K562 (cell line): ENCODE results near the gene PTK7. TPM values are rescaled to one million over a fixed set of nuclear protein-coding genes. Genes with fewer than 3 reads are reported as not detected.

Source experiments
- ATAC-seq: fragments of 200-7000 bp; cut with Tn5 transposase; 3 replicates; pipeline ENCODE4 v1.9.1; 2020; ENCODE audit warnings: moderate library complexity
- BruUV-seq: library from RNA; stranded (reverse); fragments of 400-500 nt; replicated peaks from 2 replicates; lab custom pipeline; 2021; lab: Mats Ljungman, UMichigan
- CTCF ChIA-PET: fragments of 300-600 bp; formaldehyde crosslinking; extraction: SDS; loops from one replicate; lab custom pipeline; 2021; ENCODE audit warnings: low intra/inter-chr PET ratio; lab: Yijun Ruan, JAX
- POLR2A ChIA-PET: fragments of 300-600, 350-650 bp; sonication (Branson Sonifier 250); formaldehyde crosslinking; extraction: SDS; loops from one replicate; lab custom pipeline; 2021; ENCODE audit warnings: antibody characterized with exemption, inconsistent platforms; lab: Yijun Ruan, JAX
- DNase-seq, 4 experiments: peaks; one replicate each; pipeline versions ENCODE4 v3.0.0 to v3.0.0-alpha.2; 2011 to 2018; ENCODE audit warnings: low spot score in 3 of 4, mixed read lengths in 3 of 4; ENCODE audit errors: extremely low read depth in 1 of 4
- FAIRE-seq: peaks from 2 replicates; lab custom pipeline; 2011; peaks lifted over from hg19 to GRCh38; lab: Jason Lieb, UNC
- H2AFZ ChIP-seq: 2 replicates; pipeline ENCODE4 v1.6.0; 2011; ENCODE audit warnings: low read depth, low read length, control low read depth, inconsistent platforms
- H3K27ac ChIP-seq: fragments of 200-600 bp; 3 replicates; pipeline ENCODE4 v1.8.0; 2011; ENCODE audit warnings: low read depth, mild to moderate bottlenecking, control low read depth, inconsistent platforms, low read length, moderate library complexity, mixed read lengths; ENCODE audit errors: extremely low read depth
- H3K27me3 ChIP-seq, 2 experiments: fragments of 300-600 bp in 1 of 2; 2 replicates in 1 of 2; 3 replicates in 1 of 2; pipeline versions ENCODE4 v1.6.0 to v1.8.0; 2011; ENCODE audit warnings: inconsistent platforms in 2 of 2, low read length in 2 of 2, mild to moderate bottlenecking in 1 of 2, mixed read lengths in 1 of 2, moderate library complexity in 1 of 2; ENCODE audit not compliant: control insufficient read depth in 2 of 2, insufficient read depth in 2 of 2
- H3K36me3 ChIP-seq: fragments of 300-600 bp; 3 replicates; pipeline ENCODE4 v1.8.0; 2011; ENCODE audit warnings: mild to moderate bottlenecking, low read length, inconsistent platforms; ENCODE audit not compliant: control insufficient read depth, insufficient read depth
- H3K4me1 ChIP-seq, 2 experiments: fragments of 200-600 bp in 1 of 2; replicated peaks in 1 of 2; 2 replicates in 1 of 2; 3 replicates in 1 of 2; pipeline versions ENCODE4 v1.5.1 to v1.8.0; 2011; ENCODE audit warnings: inconsistent platforms in 2 of 2, low read length in 2 of 2, mild to moderate bottlenecking in 1 of 2, mixed read lengths in 1 of 2, moderate library complexity in 1 of 2; ENCODE audit not compliant: control insufficient read depth in 2 of 2, insufficient read depth in 2 of 2
- H3K4me2 ChIP-seq: 2 replicates; pipeline ENCODE4 v1.6.1; 2011; ENCODE audit warnings: low read length, control low read depth, inconsistent platforms, mixed read lengths; ENCODE audit not compliant: insufficient read depth
- H3K4me3 ChIP-seq: fragments of 200-600 bp; sonication (generic), shearing (Covaris generic); 2 replicates; pipeline ENCODE4 v1.5.1; 2016; ENCODE audit warnings: control low read depth, inconsistent platforms
- H3K79me2 ChIP-seq: fragments of 200-600 bp; 3 replicates; pipeline ENCODE4 v1.8.0; 2011; ENCODE audit warnings: low read length, inconsistent platforms; ENCODE audit not compliant: control insufficient read depth, insufficient read depth
- H3K9ac ChIP-seq, 2 experiments: 2 replicates each; pipeline versions ENCODE4 v1.6.0 to v1.6.1; 2011; ENCODE audit warnings: low read depth in 2 of 2, low read length in 2 of 2, control low read depth in 1 of 2, inconsistent platforms in 1 of 2, mild to moderate bottlenecking in 1 of 2, mixed read lengths in 1 of 2; ENCODE audit not compliant: insufficient read depth in 1 of 2
- H3K9me1 ChIP-seq: one replicate; pipeline ENCODE4 v1.6.0; 2011; ENCODE audit warnings: inconsistent platforms, mild to moderate bottlenecking, low read length, moderate library complexity; ENCODE audit not compliant: control insufficient read depth, insufficient read depth
- H3K9me3 ChIP-seq: replicated peaks from 2 replicates; pipeline ENCODE4 v1.5.1; 2011; ENCODE audit warnings: low read depth, low read length, inconsistent platforms; ENCODE audit not compliant: control insufficient read depth, insufficient read depth
- H4K20me1 ChIP-seq: replicated peaks from 2 replicates; pipeline ENCODE4 v1.6.1; 2011; ENCODE audit warnings: low read length, inconsistent platforms, mixed read lengths; ENCODE audit not compliant: control insufficient read depth, insufficient read depth
- CBFA2T3 ChIP-seq: fragments of 450-650 bp; IDR thresholded peaks from 2 replicates; pipeline ENCODE4 v1.6.1; 2017
- E2F8 ChIP-seq: fragments of 450-650 bp; IDR thresholded peaks from 2 replicates; pipeline ENCODE4 v1.7.1; 2018; ENCODE audit warnings: mild to moderate bottlenecking, low read depth; ENCODE audit not compliant: partially characterized antibody
- FOSL1 ChIP-seq: fragments of 200-800 bp; sonication (Bioruptor generic); conservative IDR thresholded peaks from 2 replicates; pipeline ENCODE4 v1.6.1; 2016; ENCODE audit warnings: missing genetic modification characterization, missing compliant biosample characterization
- MAZ ChIP-seq, 2 experiments: fragments of 450-650 bp in 1 of 2; sonication (generic) in 1 of 2; formaldehyde crosslinking; IDR thresholded peaks in 1 of 2; conservative IDR thresholded peaks in 1 of 2; 2 replicates each; pipeline versions ENCODE4 v1.4.0 to v1.5.0; 2020; ENCODE audit warnings: mild to moderate bottlenecking in 1 of 2, missing genetic modification reagents in 1 of 2
- TCF15 ChIP-seq: fragments of 250-450 bp; sonication (Bioruptor Pico); IDR thresholded peaks from 2 replicates; pipeline ENCODE4 v1.8.0; 2022; ENCODE audit warnings: moderate library complexity, mild to moderate bottlenecking, inconsistent platforms
- ZNF407 ChIP-seq: fragments of 450-650 bp; IDR thresholded peaks from 2 replicates; pipeline ENCODE4 v1.6.1; 2016; ENCODE audit warnings: low read depth
- WGBS: fragments of 100-300 bp; shearing (Covaris generic); methylation state at CpG from one replicate; pipeline ENCODE4 v1.1.6; 2016; ENCODE audit warnings: low coverage, mixed read lengths; ENCODE audit not compliant: insufficient coverage; ENCODE audit errors: missing lambda C conversion rate; 5-methylcytosine and 5-hydroxymethylcytosine counted together
- in situ Hi-C: fragments of 300-500 bp; cut with MboI; formaldehyde crosslinking; loops from 4 replicates; pipeline ENCODE4 v1.15.0; 2018; ENCODE audit warnings: inconsistent platforms, mixed read lengths
- intact Hi-C: fragments of 100-400 bp; cut with micrococcal nuclease; formaldehyde crosslinking; loops from 2 replicates; pipeline ENCODE4 v1.14.2; 2022
- polyA plus RNA-seq, 8 experiments: library from polyadenylated mRNA; depleted of rRNA in 4 of 8; stranded (reverse) in 5 of 8; unstranded in 3 of 8; fragments of >200 nt; fragmentation: Nextera tagmentation in 2 of 8; fragmentation: Illumina TruSeq in 1 of 8; extraction: Ambion mirVana in 2 of 8; extraction: Trizol in 1 of 8; gene quantifications; 2 replicates each; pipeline versions ENCODE4 v1.2.1 to v1.2.3, GENCODE V29; 2011 to 2014; ENCODE audit warnings: inconsistent platforms in 1 of 8, missing spikeins in 1 of 8
- total RNA-seq, 7 experiments: library from RNA; depleted of rRNA in 6 of 7; stranded (reverse); fragments of >200 nt in 6 of 7; fragmentation: Illumina TruSeq in 2 of 7; extraction: Trizol in 2 of 7; gene quantifications; 2 replicates each; pipeline versions ENCODE4 v1.2.1 to v1.2.3, GENCODE V29; 2011 to 2021; ENCODE audit warnings: low replicate concordance in 1 of 7

Gene PTK7
- total and polyA plus RNA-seq, 9 of the 15 experiments (the other 6 are each of a cell fraction or from before 2014, with no cell fraction given) = 0.20 to 6.8 (median 4.2) TPM

- TF ChIP-seq FOSL1 (tag) (no peak), TCF15 (CRISPR knock-in tag) (no peak)
These were observed 106.1 kb downstream of the PTK7 start, which contains the start of gene CUL9 (continued) for GRCh38 chr6:43181942-43182860.

GRCh38 chr6:43183441-43183840, 107.3 kb downstream of the PTK7 start:
- DNase-seq (peak in 2 of 4 experiments; percentile 47 to 60), ATAC-seq (no peak), FAIRE-seq (no peak)
- Histone ChIP-seq H2AFZ (peak overlapping the region; percentile 48; the same call in 1 of the 2 replicates), H3K4me1 (peaks cover 37 to 51% of the 10 kb centered on the region in 2 experiments), H3K36me3 (peaks cover 66% of the 10 kb centered on the region; the same call in 2 of the 3 replicates), H3K9me3 (no peaks in the 10 kb centered on the region), H3K27ac (peak overlapping the region; percentile 85), H3K27me3 (no peaks in the 10 kb centered on the region), H3K9ac (peak overlapping the region; percentile 15 to 77; a peak in 3 of 4 replicates), H3K9me1 (no peaks in the 10 kb centered on the region), H3K4me2 (peak overlapping the region; percentile 99), H3K4me3 (peak overlapping the region; percentile 68), H3K79me2 (peaks cover 24% of the 10 kb centered on the region; the same call in 2 of the 3 replicates), H4K20me1 (no peaks in the 10 kb centered on the region)
- ChIA-PET POLR2A (interaction anchor here (0.6 to 4.0 kb wide), 4 partner anchors 8 to 393 kb away, joined by 3 to 40 read pairs (median 8); partner anchors contain the start of genes POLH, SRF and XPO5), CTCF (no interaction called here)
- intact Hi-C loops = no loop called here
- 58% methylated on average over 1 of the region's 4 CpGs for WGBS
- no TSS peak for BruUV-seq
- in situ Hi-C loops = no loop called here
- TF ChIP-seq MAZ (CRISPR knock-in tag; conservative IDR thresholded peaks at IDR 0.05 in 1 of 2, IDR thresholded peaks at IDR 0.05 in 1 of 2) = no peak
- peak; percentile 78 for TF ChIP-seq CBFA2T3
- TF ChIP-seq ZNF407 = peak; percentile 60; the same call in 1 of the 2 replicates
- TF ChIP-seq E2F8 = no peak
